MCF 10A (cell line): ENCODE data around the gene GON4L. TPM values are rescaled to one million over a fixed set of nuclear protein-coding genes. Genes with fewer than 3 reads are reported as not detected.
A peak's percentile ranks its signal among the peaks of the same experiment; 100 is the strongest.

Experiments
- BruUV-seq: library from RNA; stranded (reverse); fragments of 400-500 nt; replicated peaks from 2 replicates; lab custom pipeline; 2021; lab: Mats Ljungman, UMichigan
- CTCF ChIA-PET: fragments of 300-600 bp; sonication (Branson Sonifier 250); formaldehyde crosslinking; extraction: SDS; loops from one replicate; lab custom pipeline; 2021; ENCODE audit warnings: antibody characterized with exemption, inconsistent platforms; lab: Yijun Ruan, JAX
- POLR2A ChIA-PET: fragments of 300-600, 350-650 bp; sonication (Branson Sonifier 250); formaldehyde crosslinking; extraction: SDS; loops from one replicate; lab custom pipeline; 2020; ENCODE audit warnings: antibody characterized with exemption, inconsistent platforms; lab: Yijun Ruan, JAX
- DNase-seq: peaks from one replicate; pipeline ENCODE4 v3.0.0-alpha.2; 2018; ENCODE audit not compliant: unreplicated experiment
- H3K27ac Mint-ChIP-seq: one replicate; pipeline ENCODE4 v1.8.0; 2022; ENCODE audit warnings: mild to moderate bottlenecking, low read depth, mixed read lengths; ENCODE audit not compliant: unreplicated experiment
- H3K27me3 Mint-ChIP-seq: one replicate; pipeline ENCODE4 v1.8.0; 2022; ENCODE audit warnings: mixed read lengths; ENCODE audit not compliant: insufficient read depth, unreplicated experiment
- H3K36me3 Mint-ChIP-seq: one replicate; pipeline ENCODE4 v1.8.0; 2022; ENCODE audit warnings: mild to moderate bottlenecking, moderate library complexity, mixed read lengths; ENCODE audit not compliant: insufficient read depth, unreplicated experiment
- H3K4me1 Mint-ChIP-seq: one replicate; pipeline ENCODE4 v1.8.0; 2022; ENCODE audit warnings: mixed read lengths; ENCODE audit not compliant: insufficient read depth, unreplicated experiment
- H3K4me3 Mint-ChIP-seq: one replicate; pipeline ENCODE4 v1.8.0; 2022; ENCODE audit warnings: mild to moderate bottlenecking, moderate library complexity, mixed read lengths; ENCODE audit not compliant: unreplicated experiment
- H3K9me3 Mint-ChIP-seq: one replicate; pipeline ENCODE4 v1.8.0; 2022; ENCODE audit warnings: mixed read lengths; ENCODE audit not compliant: unreplicated experiment
- intact Hi-C: fragments of 100-400 bp; cut with micrococcal nuclease; formaldehyde crosslinking; loops from 2 replicates; pipeline ENCODE4 v1.14.1; 2022
- total RNA-seq: library from RNA; stranded (reverse); gene quantifications from 2 replicates; pipeline ENCODE4 v1.2.3, GENCODE V29; 2022
- TF ChIP-seq, protein P1 (sequence below): fragments of 200-600 bp; IDR thresholded peaks from one replicate; pipeline ENCODE4 v1.8.0; 2022; ENCODE audit warnings: antibody characterized with exemption, mild to moderate bottlenecking; ENCODE audit not compliant: unreplicated experiment

Gene GON4L
- total RNA-seq, 1 experiment from 2014 or later: 60.1 TPM

DNA sequence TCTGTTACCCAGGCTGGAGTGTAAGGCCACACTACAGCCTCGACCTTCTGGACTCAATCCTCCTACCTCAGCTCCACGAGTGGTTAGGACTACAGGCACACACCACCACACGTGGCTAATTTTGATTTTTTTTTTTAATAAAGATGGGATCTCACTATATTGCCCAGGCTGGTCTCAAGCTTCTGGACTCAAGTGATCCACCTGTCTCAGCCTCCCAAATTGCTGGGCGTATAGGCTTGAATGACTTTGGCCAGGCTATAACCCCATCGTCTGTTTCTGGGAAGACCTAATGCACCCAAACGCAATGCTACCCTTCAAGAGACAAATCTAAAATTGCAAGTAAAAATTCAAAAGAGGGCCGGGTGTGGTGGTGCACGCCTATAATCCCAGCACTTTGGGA lies 116.0 kb downstream of the GON4L start:
- H3K27me3 Mint-ChIP-seq: no peaks in the 10 kb centered on the region
- TF ChIP-seq, protein P1, sequence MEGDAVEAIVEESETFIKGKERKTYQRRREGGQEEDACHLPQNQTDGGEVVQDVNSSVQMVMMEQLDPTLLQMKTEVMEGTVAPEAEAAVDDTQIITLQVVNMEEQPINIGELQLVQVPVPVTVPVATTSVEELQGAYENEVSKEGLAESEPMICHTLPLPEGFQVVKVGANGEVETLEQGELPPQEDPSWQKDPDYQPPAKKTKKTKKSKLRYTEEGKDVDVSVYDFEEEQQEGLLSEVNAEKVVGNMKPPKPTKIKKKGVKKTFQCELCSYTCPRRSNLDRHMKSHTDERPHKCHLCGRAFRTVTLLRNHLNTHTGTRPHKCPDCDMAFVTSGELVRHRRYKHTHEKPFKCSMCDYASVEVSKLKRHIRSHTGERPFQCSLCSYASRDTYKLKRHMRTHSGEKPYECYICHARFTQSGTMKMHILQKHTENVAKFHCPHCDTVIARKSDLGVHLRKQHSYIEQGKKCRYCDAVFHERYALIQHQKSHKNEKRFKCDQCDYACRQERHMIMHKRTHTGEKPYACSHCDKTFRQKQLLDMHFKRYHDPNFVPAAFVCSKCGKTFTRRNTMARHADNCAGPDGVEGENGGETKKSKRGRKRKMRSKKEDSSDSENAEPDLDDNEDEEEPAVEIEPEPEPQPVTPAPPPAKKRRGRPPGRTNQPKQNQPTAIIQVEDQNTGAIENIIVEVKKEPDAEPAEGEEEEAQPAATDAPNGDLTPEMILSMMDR: no peak
- intact Hi-C loops: no loop called here
- H3K4me3 Mint-ChIP-seq: no peak overlapping the region
- no peak overlapping the region for H3K27ac Mint-ChIP-seq
- DNase-seq: no peak
- H3K4me1 Mint-ChIP-seq: no peaks in the 10 kb centered on the region
- BruUV-seq: no TSS peak
- ChIA-PET POLR2A (interaction anchor here (0.6 to 0.7 kb wide), 3 partner anchors 192 to 1450 kb away, joined by 3 to 4 read pairs (median 3); no protein-coding TSS in a partner anchor), CTCF (interaction anchor here (0.6 to 0.8 kb wide), 2 partner anchors 11 to 76 kb away, joined by 4 to 5 read pairs; no protein-coding TSS in a partner anchor)
- peaks cover 40% of the 10 kb centered on the region for H3K36me3 Mint-ChIP-seq
- H3K9me3 Mint-ChIP-seq: no peaks in the 10 kb centered on the region

DNA sequence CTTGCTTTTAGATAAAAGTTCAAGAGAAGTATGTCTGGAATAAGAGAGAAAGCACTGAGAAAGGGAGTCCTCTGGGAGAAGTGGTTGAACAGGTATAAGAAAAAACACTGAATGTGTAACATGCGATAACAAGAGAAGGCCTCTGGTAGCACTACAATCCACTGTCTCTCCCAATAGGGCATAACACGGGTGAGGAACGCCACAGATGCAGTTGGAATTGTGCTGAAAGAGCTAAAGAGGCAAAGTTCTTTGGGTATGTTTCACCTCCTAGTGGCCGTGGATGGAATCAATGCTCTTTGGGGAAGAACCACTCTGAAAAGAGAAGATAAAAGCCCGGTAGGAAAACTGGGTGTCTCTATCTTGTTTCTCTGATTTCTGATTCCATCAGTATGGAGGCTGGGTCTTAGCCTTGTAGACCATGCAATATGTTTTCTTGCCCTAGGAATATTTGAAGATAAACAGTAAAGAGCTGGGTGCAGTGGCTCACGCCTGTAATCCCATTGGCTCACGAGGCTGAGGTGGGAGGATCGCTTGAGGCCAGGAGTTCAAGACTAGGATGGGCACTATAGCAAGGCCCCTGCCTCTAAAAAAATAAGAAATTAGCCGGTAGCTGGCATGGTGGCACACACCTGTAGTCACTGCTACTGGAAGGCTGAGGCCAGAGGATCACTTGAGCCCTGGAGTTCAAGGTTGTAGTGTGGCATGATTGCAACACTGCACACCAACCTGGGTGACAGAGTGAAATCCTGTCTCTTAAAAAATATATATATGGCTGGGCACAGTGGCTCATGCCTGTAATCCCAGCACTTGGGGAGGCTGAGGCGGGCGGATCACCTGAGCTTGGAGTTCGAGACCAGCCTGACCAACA lies 127.7 kb downstream of the GON4L start:
- DNase-seq: peak; percentile 80
- H3K9me3 Mint-ChIP-seq: no peaks in the 10 kb centered on the region
- intact Hi-C loops: loop anchor here (10.0 kb wide), 1 partner anchor 256 kb away; no protein-coding TSS in a partner anchor
- H3K4me3 Mint-ChIP-seq: no peak overlapping the region
- no peaks in the 10 kb centered on the region for H3K4me1 Mint-ChIP-seq
- ChIA-PET CTCF (interaction anchor here (0.6 to 1.6 kb wide), 19 partner anchors 8 to 477 kb away, joined by 3 to 20 read pairs (median 4); no protein-coding TSS in a partner anchor), POLR2A (interaction anchor here (0.6 to 1.4 kb wide), 7 partner anchors 12 to 81 kb away, joined by 3 to 10 read pairs (median 3); no protein-coding TSS in a partner anchor)
- no TSS peak for BruUV-seq
- TF ChIP-seq, protein P1: peak; percentile 59
- peaks cover 98% of the 10 kb centered on the region for H3K36me3 Mint-ChIP-seq
- peak overlapping the region; percentile 39 for H3K27ac Mint-ChIP-seq
- no peaks in the 10 kb centered on the region for H3K27me3 Mint-ChIP-seq

DNA sequence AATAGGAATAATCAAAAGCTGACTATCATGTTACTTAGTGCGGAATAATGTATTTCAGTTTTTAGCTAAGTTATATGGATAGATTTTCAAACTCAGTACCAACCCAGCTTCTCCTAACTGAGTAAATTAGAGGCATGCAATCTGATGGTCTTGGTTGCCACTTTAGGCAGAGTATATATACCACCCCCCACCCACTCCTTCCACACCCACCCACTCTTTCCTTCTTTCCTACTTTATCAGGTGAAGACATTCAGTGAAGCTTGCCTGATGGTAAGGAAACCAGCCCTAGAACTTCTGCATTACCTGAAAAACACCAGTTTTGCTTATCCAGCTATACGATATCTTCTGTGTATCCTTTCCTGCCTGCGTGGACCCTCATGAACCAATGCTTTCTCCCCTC lies 131.9 kb downstream of the GON4L start:
- POLR2A ChIA-PET: interaction anchor here (0.7 to 1.7 kb wide), 4 partner anchors 10 to 75 kb away, joined by 3 to 4 read pairs (median 4); no protein-coding TSS in a partner anchor
- Mint-ChIP-seq H3K27ac (no peak overlapping the region), H3K4me3 (no peak overlapping the region)

More for the DNA sequence above, 131.9 kb downstream of the GON4L start:
- Mint-ChIP-seq H3K27me3 (no peaks in the 10 kb centered on the region), H3K4me1 (no peaks in the 10 kb centered on the region), H3K36me3 (peaks cover 96% of the 10 kb centered on the region), H3K9me3 (no peaks in the 10 kb centered on the region)
- BruUV-seq: no TSS peak
- CTCF ChIA-PET: interaction anchor here (0.5 to 1.5 kb wide), 6 partner anchors 10 to 474 kb away, joined by 3 to 6 read pairs (median 4); no protein-coding TSS in a partner anchor
- intact Hi-C loops: loop anchor here (10.0 kb wide), 1 partner anchor 260 kb away; no protein-coding TSS in a partner anchor
- DNase-seq: no peak
- TF ChIP-seq, protein P1: no peak
